ENCODE results near the gene RASSF5.
"Not testable (repeated sequence)": the region's sequence is repeated elsewhere in the genome, so short reads cannot be mapped to it uniquely, and the experiment has no call there.

The RASSF5 gene

GRCh38 chr1:206477110-206477509, 30.2 kb upstream of the RASSF5 start:
- no peak for DNase-seq

- no peak for DNase-seq
Measured at GRCh38 chr1:206477581-206478380, 29.6 kb upstream of the RASSF5 start.

DNA sequence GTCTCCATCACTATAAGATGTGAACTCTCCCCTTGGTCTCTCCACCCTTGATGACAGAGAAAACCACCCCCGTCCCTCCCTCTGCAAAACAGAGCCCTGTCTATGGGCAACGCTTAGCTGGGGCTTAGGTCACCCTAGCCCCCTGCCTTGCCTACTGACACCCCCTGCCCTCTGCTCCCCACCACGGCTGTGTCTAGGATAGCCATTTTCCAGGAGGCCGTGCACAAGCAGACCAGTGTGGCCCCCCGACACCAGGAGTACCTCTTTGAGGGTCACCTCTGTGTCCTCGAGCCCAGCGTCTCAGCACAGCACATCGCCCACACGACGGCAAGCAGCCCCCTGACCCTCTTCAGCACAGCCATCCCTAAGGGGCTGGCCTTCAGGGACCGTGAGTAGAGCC, 28.6 kb upstream of the RASSF5 start:
- DNase-seq = no peak

- peak; percentile 38 for DNase-seq
Measured at GRCh38 chr1:206479183-206480125, 27.9 kb upstream of the RASSF5 start.

- DNase-seq = no peak
Measured at GRCh38 chr1:206480211-206480610, 27.1 kb upstream of the RASSF5 start.

DNA sequence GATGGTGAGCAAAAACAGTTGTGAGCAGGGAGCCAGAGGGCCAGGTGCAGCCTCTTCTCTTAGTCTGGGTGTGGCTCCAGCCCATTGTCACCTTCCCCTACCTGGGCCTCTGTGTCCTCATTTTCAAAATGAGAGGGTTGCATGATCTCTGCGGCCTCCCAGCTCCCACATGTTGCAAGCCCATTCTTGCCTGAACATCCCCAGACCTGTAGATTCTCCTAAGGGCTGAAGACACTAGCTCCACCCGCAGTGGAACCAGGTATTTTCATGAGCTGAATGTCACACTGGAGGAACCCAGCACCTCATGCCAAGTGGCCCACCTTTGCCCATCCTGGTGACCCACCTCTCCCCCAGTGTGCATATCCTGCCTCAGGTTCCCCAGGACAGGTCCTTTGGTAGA, 24.7 kb upstream of the RASSF5 start:
- DNase-seq = no peak

DNA sequence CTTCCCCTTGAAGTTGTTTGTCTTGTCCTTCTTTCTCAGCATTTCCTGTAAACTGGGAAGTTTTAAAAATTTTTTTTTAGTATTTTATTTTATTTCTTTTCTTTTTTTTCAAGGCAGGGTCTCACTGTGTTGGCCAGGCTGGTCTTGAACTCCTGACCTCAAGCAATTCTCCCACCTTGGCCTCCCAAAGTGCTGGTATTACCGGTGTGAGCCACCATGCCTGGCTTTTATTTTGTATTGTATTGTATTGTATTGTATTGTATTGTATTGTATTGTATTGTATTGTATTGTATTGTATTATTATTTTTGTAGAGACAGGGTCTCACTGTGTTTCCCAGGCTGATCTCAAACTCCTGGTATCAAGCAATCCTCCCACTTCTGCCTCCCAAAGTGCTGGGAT, 23.5 kb upstream of the RASSF5 start:
- DNase-seq = not testable (repeated sequence)

- no peak for DNase-seq
Measured at GRCh38 chr1:206484901-206485300, 22.4 kb upstream of the RASSF5 start.

DNA sequence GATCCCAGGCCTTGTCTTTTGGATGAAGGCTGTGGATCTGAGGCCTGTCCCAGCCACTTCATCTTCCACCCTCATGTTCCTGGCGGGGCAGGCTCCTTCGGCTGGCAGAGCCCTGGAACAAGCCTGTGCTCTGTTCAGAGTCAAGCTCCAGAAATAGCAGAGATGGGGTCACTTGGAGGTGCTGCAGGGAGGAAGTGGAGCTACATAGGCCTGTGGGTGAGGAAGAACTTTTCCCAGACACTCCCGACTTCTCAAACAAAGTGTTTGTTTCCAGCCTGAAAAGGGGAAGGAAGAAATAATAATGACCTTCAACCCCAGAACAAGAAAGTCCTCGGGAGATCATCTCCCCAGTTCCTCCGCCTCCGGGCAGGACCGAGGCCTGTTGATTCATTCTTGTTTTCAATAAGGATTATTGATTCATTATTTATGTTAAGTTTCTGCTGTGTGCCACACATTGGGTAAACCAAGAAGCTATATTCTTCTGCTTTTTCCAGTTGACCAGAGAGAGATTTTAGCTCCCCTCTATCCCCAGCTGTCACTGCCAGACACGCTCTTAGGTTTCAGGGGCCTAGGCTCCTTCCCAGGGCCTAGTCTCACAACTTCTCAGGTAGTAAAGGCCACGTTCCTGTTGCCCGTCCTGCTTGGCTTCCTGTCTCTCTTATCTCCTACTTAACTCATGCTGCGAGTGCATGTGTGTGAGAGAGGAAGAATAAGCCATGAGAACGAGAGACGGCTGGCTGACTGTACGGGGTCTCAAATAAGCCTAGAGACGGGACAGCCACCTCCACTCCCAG, 20.1 kb upstream of the RASSF5 start:
- no peak for DNase-seq

GRCh38 chr1:206487970-206488369, 19.4 kb upstream of the RASSF5 start:
- no peak for DNase-seq

DNA sequence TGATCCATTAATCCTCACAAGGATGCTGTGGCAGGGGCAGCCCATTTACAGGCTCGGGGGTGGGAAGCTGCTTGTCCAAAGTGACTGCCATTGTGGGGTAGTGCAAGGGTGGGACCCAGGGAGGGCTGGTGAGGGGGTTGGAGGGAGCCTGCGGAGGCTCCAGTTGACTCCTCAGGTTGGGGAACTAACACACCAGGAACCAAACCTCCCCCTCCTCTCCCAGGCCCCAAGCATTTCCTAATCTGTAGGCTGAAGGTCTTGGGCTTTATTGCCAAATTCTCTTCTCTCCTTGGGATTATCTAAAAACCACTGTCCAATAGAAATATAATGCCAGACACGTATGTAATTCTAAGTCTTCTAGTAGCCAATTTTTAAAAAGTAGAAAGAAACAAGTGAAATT, 18.9 kb upstream of the RASSF5 start:
- DNase-seq = no peak

DNA sequence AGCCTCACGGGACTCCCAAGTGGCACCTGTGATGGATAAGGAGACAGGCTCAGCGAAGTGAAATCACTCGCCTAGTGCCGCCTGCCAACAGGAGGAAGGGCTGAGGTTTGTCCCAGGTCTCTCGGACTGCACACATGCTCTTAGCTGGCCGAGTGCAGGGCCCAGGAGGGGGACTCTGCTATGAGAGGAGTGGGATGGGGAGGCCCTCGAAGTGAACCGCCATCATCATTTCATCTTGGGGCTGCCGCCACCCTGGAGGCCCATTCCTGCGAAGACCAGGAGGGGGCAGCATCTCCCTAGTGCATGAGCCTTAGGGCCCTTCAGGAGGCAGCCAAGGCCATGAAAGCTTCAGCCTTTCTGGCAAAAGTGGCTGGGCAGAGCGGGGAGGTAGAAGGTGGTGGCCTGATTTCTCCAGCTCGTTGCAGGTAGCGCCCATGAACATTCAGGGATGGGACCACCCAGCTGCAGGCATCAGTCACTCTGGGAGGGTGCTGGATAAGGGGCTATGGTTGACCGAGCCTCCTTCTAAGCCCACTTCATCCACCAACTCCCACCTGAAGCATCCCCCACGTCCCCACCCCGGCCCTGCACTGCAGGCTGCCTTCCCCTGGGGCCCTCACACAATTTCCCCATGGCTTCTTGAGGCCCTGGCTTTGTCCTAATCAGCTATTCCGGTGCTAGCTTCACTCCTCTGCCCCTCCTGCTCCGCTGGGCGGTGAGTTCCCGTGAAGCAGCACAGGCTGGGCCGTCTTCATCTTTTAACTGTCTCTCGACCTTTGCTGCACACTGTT, 17.2 kb upstream of the RASSF5 start:
- peak; percentile 45 for DNase-seq

GRCh38 chr1:206490771-206491405, 16.4 kb upstream of the RASSF5 start:
- no peak for DNase-seq

- DNase-seq = no peak
Measured at GRCh38 chr1:206491616-206492015, 15.7 kb upstream of the RASSF5 start.

DNA sequence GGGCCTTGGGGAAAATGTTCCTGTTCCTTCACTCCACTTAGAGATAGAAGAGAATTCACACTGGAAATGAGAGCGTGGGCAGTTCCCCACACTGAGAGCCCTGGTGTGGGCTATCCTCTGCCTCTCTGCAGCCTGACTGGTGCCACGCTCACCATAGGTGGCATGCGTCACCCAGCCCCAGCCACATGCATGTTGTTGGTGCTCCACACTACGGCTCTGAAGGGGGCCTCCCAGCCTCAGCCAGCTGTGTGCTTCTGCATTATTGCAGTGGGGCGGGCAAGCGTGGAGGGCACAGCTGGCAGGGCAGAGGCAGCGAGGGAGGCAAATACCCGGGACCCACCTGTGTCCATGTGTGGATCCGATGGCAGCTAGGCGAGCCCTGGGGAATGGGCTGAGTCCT, 14.7 kb upstream of the RASSF5 start:
- DNase-seq = no peak

GRCh38 chr1:206493279-206493678, 14.1 kb upstream of the RASSF5 start:
- no peak for DNase-seq

GRCh38 chr1:206495011-206495461, 12.3 kb upstream of the RASSF5 start:
- no peak for DNase-seq

DNA sequence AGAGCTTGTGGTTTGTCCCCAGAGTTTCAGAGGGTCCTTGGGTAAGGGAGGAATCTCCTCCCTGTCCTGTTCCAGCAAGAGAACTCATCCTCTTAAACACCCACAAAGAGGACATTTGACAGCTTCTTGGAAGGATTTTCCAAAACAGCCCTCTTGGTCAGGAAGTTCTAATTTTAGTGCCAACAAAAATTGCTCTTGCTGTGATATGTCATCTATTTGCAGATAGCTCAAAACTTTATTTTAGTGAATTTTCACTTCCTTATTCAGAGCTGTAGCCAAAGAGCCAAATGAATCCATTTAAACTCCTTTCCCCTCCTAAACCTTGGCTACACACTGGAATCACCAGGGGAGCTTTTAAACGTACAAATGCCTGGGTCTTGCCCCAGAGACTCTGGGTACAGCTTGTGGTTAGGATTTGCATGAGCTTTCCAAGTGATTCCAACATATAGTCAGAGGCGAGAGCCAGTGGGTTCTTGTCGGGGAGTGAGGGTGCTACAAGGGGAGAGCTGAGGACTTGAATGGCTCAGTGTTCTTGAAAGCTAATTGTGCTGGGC, 11.8 kb upstream of the RASSF5 start:
- no peak for DNase-seq

DNA sequence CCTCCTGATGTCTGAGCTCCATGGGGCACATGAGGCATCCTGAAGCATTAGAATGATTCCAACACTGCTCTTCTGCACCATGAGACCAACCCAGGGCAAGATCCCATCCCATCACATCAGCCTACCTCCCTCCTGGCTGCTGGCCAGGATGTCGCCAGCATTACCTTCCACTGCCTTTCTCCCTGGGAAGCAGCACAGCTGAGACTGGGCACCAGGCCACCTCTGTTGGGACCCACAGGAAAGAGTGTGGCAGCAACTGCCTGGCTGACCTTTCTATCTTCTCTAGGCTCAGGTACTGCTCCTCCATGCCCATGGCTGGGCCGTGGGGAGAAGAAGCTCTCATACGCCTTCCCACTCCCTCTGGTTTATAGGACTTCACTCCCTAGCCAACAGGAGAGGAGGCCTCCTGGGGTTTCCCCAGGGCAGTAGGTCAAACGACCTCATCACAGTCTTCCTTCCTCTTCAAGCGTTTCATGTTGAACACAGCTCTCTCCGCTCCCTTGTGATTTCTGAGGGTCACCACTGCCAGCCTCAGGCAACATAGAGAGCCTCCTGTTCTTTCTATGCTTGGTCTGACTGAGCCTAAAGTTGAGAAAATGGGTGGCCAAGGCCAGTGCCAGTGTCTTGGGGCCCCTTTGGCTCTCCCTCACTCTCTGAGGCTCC, 11.1 kb upstream of the RASSF5 start:
- DNase-seq = no peak

GRCh38 chr1:206497363-206497762, 10.0 kb upstream of the RASSF5 start:
- DNase-seq = no peak

- no peak for DNase-seq
Measured at GRCh38 chr1:206497774-206498173, 9.6 kb upstream of the RASSF5 start.
